Posterior vena cava (tissue), 2 donors: Measurements from ENCODE around the gene HNRNPCL1. TPM values are rescaled to one million over a fixed set of nuclear protein-coding genes. Genes with fewer than 3 reads are reported as not detected.
"Not testable (repeated sequence)": the region's sequence is repeated elsewhere in the genome, so short reads cannot be mapped to it uniquely, and the experiment has no call there.

ENCODE experiments used
- DNase-seq: peaks from one replicate; pipeline ENCODE4 v3.0.0-alpha.2; 2020; ENCODE audit warnings: low spot score
- intact Hi-C, 2 donors: fragments of 100-400 bp; cut with DNase I; formaldehyde crosslinking; loops; one replicate each; pipeline versions ENCODE4 v1.14.1 to v1.14.2; 2022 to 2023
- long read RNA-seq, 2 donors: library from polyadenylated mRNA; unstranded; transcript quantifications; one replicate each; pipeline ENCODE4 v2.0.0, GENCODE V29; 2020 to 2021
- total RNA-seq, 2 donors: library from RNA; stranded (reverse); fragmentation: NEBNext Ultra II Directional; extraction: Animal tissue kit (Norgen Biotek cat#: 25700); gene quantifications; one replicate each; pipeline ENCODE4 v1.2.1, GENCODE V29; 2021
- donor health status: DM: yes; HTN: yes; CAD: no.
- donor health status: DM: yes; HTN: yes; CAD: no.

The HNRNPCL1 gene
- total RNA-seq = not detected
- long read RNA-seq, donor 1 = 0 reads
- long read RNA-seq, donor 2 = 0 reads

GRCh38 chr1:12848620-12849019 lies at the start of gene HNRNPCL1:
Gene HNRNPCL1, minus strand, starts transcription at chr1:12848720. Its CDS starts 431 bp downstream, at chr1:12848289.
- DNase-seq, intact Hi-C loops: not testable (repeated sequence)

- DNase-seq, intact Hi-C loops: not testable (repeated sequence)
Observed at GRCh38 chr1:12898170-12898569, 49.6 kb upstream of the HNRNPCL1 start, which contains the start of gene PRAMEF10. Gene PRAMEF10, minus strand, starts transcription at chr1:12898270. Its CDS starts 2,423 bp downstream, at chr1:12895847.

GRCh38 chr1:12886101-12886500 lies 37.6 kb upstream of the HNRNPCL1 start, which contains the start of gene PRAMEF4:
Gene PRAMEF4, minus strand, starts transcription at chr1:12886201. Its CDS starts 2,807 bp downstream, at chr1:12883394.
- DNase-seq, intact Hi-C loops: not testable (repeated sequence)

GRCh38 chr1:12878453-12878852 lies 29.9 kb upstream of the HNRNPCL1 start:
- intact Hi-C loops, DNase-seq: not testable (repeated sequence)

GRCh38 chr1:12863131-12863880 lies 14.8 kb upstream of the HNRNPCL1 start:
- intact Hi-C loops, DNase-seq: not testable (repeated sequence)

GRCh38 chr1:12856786-12857185 lies 8.3 kb upstream of the HNRNPCL1 start, which contains the start of gene PRAMEF2:
Gene PRAMEF2, plus strand, starts transcription at chr1:12857086. Its CDS starts 1,924 bp downstream, at chr1:12859010.
- intact Hi-C loops, DNase-seq: not testable (repeated sequence)

- DNase-seq = no peak
- intact Hi-C loops = no loop called here
Observed at GRCh38 chr1:12851779-12852178, 3.3 kb upstream of the HNRNPCL1 start.

GRCh38 chr1:12833251-12833650 lies 15.3 kb downstream of the HNRNPCL1 start:
- not testable (repeated sequence) for DNase-seq
- intact Hi-C loops = loop anchor here in 1 of 2 donors (10.0 kb wide), 1 partner anchor 1692 kb away; no protein-coding TSS in a partner anchor

- intact Hi-C loops = loop anchor here in 1 of 2 donors (10.0 kb wide), 1 partner anchor 1693 kb away; no protein-coding TSS in a partner anchor
- not testable (repeated sequence) for DNase-seq
Observed at GRCh38 chr1:12831310-12831709, 17.2 kb downstream of the HNRNPCL1 start, which contains the start of gene PRAMEF11. Gene PRAMEF11, minus strand, starts transcription at chr1:12831410. Its CDS starts 2,621 bp downstream, at chr1:12828789.

- intact Hi-C loops, DNase-seq: not testable (repeated sequence)
Observed at GRCh38 chr1:12819061-12819460, 29.5 kb downstream of the HNRNPCL1 start.

- intact Hi-C loops = no loop called here
- no peak for DNase-seq
Observed at GRCh38 chr1:12811409-12811784, 37.1 kb downstream of the HNRNPCL1 start.

- intact Hi-C loops = no loop called here
- no peak for DNase-seq
Observed at GRCh38 chr1:12810691-12811408, 37.7 kb downstream of the HNRNPCL1 start.

GRCh38 chr1:12809933-12810332 lies 38.6 kb downstream of the HNRNPCL1 start:
- DNase-seq = no peak
- intact Hi-C loops = no loop called here

- intact Hi-C loops = no loop called here
- DNase-seq = no peak
Observed at GRCh38 chr1:12799730-12800129, 48.8 kb downstream of the HNRNPCL1 start.

- intact Hi-C loops = no loop called here
- no peak for DNase-seq
Observed at GRCh38 chr1:12798911-12799310, 49.6 kb downstream of the HNRNPCL1 start.

Other genes starting within 250 kb of the HNRNPCL1 start
- 100 to 1,000 TPM; 107 to 144 TPM for gene DHRS3, start 230.5 kb downstream of the HNRNPCL1 start, total RNA-seq
- gene AADACL4, start 204.6 kb downstream of the HNRNPCL1 start, total RNA-seq = not detected
- gene AADACL3, start 132.6 kb downstream of the HNRNPCL1 start, total RNA-seq = not detected
- gene CFAP107, start 102.5 kb downstream of the HNRNPCL1 start, total RNA-seq = not detected
- gene PRAMEF12, start 75.0 kb downstream of the HNRNPCL1 start, total RNA-seq = not detected
- gene PRAMEF1, start 57.3 kb downstream of the HNRNPCL1 start, total RNA-seq = not detected
- not detected for gene PRAMEF11, start 17.3 kb downstream of the HNRNPCL1 start, total RNA-seq
- gene PRAMEF2, start 8.4 kb upstream of the HNRNPCL1 start, total RNA-seq = not detected
- not detected for gene PRAMEF4, start 37.5 kb upstream of the HNRNPCL1 start, total RNA-seq
- not detected for gene PRAMEF10, start 49.5 kb upstream of the HNRNPCL1 start, total RNA-seq
- not detected for gene PRAMEF7, start 67.9 kb upstream of the HNRNPCL1 start, total RNA-seq
- gene PRAMEF6, start 98.9 kb upstream of the HNRNPCL1 start, total RNA-seq = not detected
- gene PRAMEF27, start 207.9 kb upstream of the HNRNPCL1 start, total RNA-seq = not detected
- not detected for gene HNRNPCL3, start 212.0 kb upstream of the HNRNPCL1 start, total RNA-seq
- gene PRAMEF25, start 222.1 kb upstream of the HNRNPCL1 start, total RNA-seq = not detected